WI38 (cell line): ENCODE data around the gene TBCCD1.

Source experiments
- H3K4me3 ChIP-seq: 2 replicates; pipeline ENCODE4 v1.5.1; 2011; ENCODE audit warnings: low read depth, mild to moderate bottlenecking, control low read depth, low read length
- TF ChIP-seq, protein P1 (sequence below): IDR thresholded peaks from 2 replicates; pipeline ENCODE4 v1.5.1; 2012; ENCODE audit warnings: low read depth, mild to moderate bottlenecking, control low read depth, low read length

TBCCD1 gene, protein sequence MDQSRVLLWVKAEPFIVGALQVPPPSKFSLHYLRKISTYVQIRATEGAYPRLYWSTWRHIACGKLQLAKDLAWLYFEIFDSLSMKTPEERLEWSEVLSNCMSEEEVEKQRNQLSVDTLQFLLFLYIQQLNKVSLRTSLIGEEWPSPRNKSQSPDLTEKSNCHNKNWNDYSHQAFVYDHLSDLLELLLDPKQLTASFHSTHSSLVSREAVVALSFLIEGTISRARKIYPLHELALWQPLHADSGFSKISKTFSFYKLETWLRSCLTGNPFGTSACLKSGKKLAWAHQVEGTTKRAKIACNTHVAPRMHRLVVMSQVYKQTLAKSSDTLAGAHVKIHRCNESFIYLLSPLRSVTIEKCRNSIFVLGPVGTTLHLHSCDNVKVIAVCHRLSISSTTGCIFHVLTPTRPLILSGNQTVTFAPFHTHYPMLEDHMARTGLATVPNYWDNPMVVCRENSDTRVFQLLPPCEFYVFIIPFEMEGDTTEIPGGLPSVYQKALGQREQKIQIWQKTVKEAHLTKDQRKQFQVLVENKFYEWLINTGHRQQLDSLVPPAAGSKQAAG

DNA sequence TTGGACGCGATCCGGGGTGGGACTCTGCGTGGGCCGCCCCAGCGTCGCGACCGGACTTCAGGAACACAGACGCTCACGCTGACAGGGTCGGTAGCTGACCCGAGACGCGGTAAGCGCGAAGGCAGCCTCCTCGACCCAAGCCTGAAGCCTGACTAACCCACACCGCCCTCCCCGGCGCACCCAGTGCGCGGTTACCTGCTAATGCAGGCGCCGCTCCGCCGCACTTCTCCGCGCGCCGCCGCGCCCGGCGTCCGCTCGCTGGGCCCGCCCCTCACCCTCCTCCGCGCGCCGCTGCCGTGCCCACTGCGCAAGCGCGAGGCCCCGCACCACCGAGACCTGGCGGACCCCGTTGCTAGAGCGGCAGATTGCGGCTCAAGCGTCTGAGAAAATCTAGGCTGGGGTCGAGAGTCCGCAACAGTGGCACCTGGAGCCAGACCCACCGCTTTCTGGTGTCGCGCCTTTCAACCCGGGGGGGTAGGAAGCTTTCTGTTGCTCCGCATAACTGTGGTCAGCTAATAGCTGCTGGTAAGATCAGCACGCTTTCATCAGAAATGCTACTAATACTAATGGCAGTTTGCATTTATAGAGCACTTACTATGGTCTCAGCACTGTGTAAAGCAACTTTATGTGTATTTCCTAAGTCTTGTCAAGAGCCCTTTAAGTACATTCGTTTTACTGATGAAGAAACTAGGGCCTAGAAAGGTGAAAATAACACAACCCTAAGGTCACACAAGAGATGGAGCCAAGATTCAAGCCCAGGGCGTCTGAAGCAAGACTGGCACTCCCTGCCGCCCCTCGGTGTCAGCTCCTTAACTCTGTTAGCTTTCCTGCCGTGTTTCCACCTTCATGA, at the start of gene TBCCD1:
TSS of gene TBCCD1 (minus strand) at position 268 of the 850 bp plus-strand sequence. CDS start 3,010 bp downstream, outside the sequence.
- peak within 1 kb of the TSS; percentile 97 for H3K4me3 ChIP-seq
- TF ChIP-seq, protein P1, sequence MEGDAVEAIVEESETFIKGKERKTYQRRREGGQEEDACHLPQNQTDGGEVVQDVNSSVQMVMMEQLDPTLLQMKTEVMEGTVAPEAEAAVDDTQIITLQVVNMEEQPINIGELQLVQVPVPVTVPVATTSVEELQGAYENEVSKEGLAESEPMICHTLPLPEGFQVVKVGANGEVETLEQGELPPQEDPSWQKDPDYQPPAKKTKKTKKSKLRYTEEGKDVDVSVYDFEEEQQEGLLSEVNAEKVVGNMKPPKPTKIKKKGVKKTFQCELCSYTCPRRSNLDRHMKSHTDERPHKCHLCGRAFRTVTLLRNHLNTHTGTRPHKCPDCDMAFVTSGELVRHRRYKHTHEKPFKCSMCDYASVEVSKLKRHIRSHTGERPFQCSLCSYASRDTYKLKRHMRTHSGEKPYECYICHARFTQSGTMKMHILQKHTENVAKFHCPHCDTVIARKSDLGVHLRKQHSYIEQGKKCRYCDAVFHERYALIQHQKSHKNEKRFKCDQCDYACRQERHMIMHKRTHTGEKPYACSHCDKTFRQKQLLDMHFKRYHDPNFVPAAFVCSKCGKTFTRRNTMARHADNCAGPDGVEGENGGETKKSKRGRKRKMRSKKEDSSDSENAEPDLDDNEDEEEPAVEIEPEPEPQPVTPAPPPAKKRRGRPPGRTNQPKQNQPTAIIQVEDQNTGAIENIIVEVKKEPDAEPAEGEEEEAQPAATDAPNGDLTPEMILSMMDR: no peak

- TF ChIP-seq, protein P1: no peak
- no peak overlapping the region for H3K4me3 ChIP-seq
Measured at GRCh38 chr3:186616299-186616617, 49.1 kb upstream of the TBCCD1 start.

DNA sequence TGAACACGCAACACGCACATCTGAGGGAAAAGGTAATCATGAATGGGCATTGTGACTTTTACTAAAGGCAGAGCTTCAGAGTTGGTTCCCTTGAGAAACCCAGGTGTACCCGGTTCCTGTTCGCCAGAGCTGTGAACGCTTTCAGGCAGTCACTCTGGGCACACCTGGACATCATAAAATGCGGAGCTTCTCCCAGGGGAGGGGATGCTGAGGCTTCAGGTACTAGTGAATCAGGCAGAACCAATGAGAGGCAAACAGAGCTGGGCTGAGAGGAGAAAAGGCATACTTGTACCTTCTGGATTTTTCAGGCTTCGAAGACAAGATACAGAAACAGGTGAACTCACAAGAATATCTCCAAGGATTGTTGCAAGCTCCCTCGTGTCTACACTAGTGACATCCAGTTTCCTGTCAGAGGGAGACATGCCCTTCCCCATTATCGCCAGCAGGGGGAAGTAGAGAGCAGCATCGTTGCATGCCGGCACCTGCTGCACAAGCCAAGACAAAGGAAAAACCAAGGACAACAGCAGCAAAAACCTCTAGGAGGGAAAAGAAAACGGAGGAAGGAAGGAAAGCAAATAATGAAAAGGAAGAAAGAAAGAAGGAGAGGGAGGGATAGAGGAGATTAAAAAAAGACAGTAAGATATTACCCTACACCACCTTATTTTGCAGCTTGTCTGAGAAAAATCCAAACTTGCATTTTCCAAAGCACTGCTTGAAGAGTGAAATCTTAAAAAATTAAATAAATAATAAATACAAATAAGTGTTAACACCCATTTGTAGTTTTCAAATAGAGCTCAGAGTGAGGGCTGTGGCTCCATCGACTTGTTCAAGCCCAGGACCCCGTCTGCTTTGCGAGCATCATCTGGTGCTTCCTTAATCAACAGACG, 47.7 kb upstream of the TBCCD1 start:
- TF ChIP-seq, protein P1: peak; percentile 97
- no peak overlapping the region for H3K4me3 ChIP-seq

DNA sequence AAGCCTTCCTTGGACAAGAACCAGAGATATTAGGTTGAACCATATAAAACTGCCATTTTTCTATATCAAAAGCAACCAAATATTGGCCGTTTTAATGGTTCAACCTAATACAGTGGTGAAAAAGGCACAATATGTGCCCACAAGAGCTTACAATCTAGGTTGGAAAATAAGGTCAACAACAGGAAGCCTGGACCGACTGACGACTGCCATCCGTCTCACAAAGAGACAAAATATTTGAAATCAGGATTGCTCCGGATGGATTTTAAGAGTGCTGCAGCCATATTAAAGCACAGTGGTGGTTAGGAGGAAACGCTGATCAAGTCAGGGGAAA, 47.1 kb upstream of the TBCCD1 start:
- no peak overlapping the region for H3K4me3 ChIP-seq
- TF ChIP-seq, protein P1: no peak

GRCh38 chr3:186613637-186614265, 46.6 kb upstream of the TBCCD1 start:
- TF ChIP-seq, protein P1: no peak
- H3K4me3 ChIP-seq: no peak overlapping the region

- no peak within 1 kb of the TSS for H3K4me3 ChIP-seq
Measured at GRCh38 chr3:186612721-186613636, 45.8 kb upstream of the TBCCD1 start, which contains the start of gene AHSG. Gene AHSG (plus strand): TSS chr3:186613060. CDS start chr3:186613142, 82 bp downstream.

More at GRCh38 chr3:186612721-186613636, 45.8 kb upstream of the TBCCD1 start, which contains the start of gene AHSG:
- TF ChIP-seq, protein P1: no peak
